Measurements from ENCODE around the gene RASSF3. TPM values are rescaled to one million over a fixed set of nuclear protein-coding genes. Genes with fewer than 3 reads are reported as not detected.

Gene RASSF3
- total and polyA plus RNA-seq, 2 donors from 2014 or later, result 8.2 to 35.6 TPM

DNA sequence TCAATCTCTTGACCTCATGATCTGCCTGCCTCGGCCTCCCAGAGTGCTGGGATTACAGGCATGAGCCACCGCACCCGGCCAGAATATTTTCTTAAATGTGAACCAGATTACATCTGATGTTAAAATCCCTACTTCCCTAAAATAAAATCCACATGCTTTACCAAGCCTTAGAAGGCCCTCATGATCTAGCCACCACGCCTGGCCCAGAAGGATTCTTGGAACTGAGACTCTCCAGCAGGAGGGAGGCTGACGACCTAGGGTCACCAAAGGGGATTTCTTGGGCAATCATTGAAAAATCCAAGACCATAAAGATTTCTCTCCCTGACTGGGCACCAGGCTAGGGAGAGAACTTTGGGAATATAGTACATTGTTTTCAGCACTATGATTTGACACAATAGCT, 25.2 kb upstream of the RASSF3 start:
- no peak overlapping the region for H3K9ac ChIP-seq (ENCODE audit: low read length in 3 of 3)
- no peak overlapping the region for H3K4me3 ChIP-seq (ENCODE audit: low read length in 3 of 3)
- intact Hi-C loops (cut with DNase I), result no loop called here
- peaks cover 4 to 7% (median 6%) of the 10 kb centered on the region in 3 donors for H3K4me1 ChIP-seq (ENCODE audit: control insufficient read depth in 2 of 3, insufficient read depth in 2 of 3, low read depth in 1 of 3, low read length in 3 of 3)
- no peaks in the 10 kb centered on the region for H3K36me3 ChIP-seq (ENCODE audit: control insufficient read depth in 2 of 3, insufficient read depth in 3 of 3, low read length in 3 of 3)
- FAIRE-seq (no peak), DNase-seq (no peak)
- no peaks in the 10 kb centered on the region for H3K27me3 ChIP-seq (ENCODE audit: control insufficient read depth, insufficient read depth, low read length)
- no peak overlapping the region for H3K27ac ChIP-seq (ENCODE audit: low read depth in 2 of 2, low read length in 2 of 2)
- H3K9me3 ChIP-seq (ENCODE audit: control insufficient read depth in 2 of 3, insufficient read depth in 1 of 3, low read length in 3 of 3), result no peaks in the 10 kb centered on the region
- no peak for TF ChIP-seq CTCF (IDR thresholded peaks at IDR 0.05; ENCODE audit: borderline replicate concordance, extremely low read depth, insufficient read depth)

DNA sequence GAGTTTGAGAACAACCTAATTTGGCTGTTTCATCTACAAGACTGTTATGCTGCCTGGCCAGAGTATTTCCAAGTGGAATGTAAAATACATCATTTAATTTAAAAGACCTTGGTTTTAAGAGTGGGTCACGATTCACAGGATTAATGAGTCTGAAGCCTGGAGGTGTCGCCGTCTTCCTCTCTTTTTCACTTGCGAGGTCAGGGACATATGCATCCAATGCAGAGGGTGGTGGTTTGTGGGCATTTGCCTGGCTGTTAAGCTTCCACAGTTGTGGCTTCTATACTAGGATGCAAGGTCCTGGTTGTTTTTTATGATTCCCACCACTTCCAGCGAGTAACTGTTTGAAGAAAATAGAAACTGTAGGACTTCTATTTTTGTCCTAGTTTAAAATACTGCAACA, 22.8 kb upstream of the RASSF3 start:
- no peaks in the 10 kb centered on the region for H3K9me3 ChIP-seq (ENCODE audit: control insufficient read depth in 2 of 3, insufficient read depth in 1 of 3, low read length in 3 of 3)
- FAIRE-seq (no peak), DNase-seq (no peak)
- no peak overlapping the region for H3K4me3 ChIP-seq (ENCODE audit: low read length in 3 of 3)
- peaks cover 4 to 7% (median 6%) of the 10 kb centered on the region in 3 donors for H3K4me1 ChIP-seq (ENCODE audit: control insufficient read depth in 2 of 3, insufficient read depth in 2 of 3, low read depth in 1 of 3, low read length in 3 of 3)
- H3K27me3 ChIP-seq (ENCODE audit: control insufficient read depth, insufficient read depth, low read length), result no peaks in the 10 kb centered on the region
- H3K9ac ChIP-seq (ENCODE audit: low read length in 3 of 3), result no peak overlapping the region
- no peak overlapping the region for H3K27ac ChIP-seq (ENCODE audit: low read depth in 2 of 2, low read length in 2 of 2)
- H3K36me3 ChIP-seq (ENCODE audit: control insufficient read depth in 2 of 3, insufficient read depth in 3 of 3, low read length in 3 of 3), result no peaks in the 10 kb centered on the region
- TF ChIP-seq CTCF (IDR thresholded peaks at IDR 0.05; ENCODE audit: borderline replicate concordance, extremely low read depth, insufficient read depth), result no peak
- intact Hi-C loops (cut with DNase I), result no loop called here

DNA sequence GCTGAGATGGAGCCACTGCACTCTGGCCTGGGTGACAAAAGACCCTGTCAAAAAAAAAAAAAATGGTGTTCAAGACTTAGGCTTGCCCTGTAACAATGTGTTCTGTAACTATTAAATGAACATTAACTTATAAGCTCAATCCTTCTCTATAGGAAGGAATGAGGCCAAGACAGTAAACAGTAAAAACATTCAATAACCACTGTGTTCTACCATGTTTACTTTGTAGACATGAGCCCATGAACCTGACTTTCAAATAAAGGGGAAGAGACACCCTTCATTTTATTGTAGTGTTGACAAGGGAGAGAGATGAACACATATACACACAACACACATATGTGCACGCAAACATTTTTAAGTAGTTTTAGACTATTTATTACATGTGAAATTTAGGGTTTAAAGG, 20.1 kb upstream of the RASSF3 start:
- TF ChIP-seq CTCF (IDR thresholded peaks at IDR 0.05; ENCODE audit: borderline replicate concordance, extremely low read depth, insufficient read depth), result no peak
- no peak for DNase-seq
- Histone ChIP-seq H3K4me1 (ENCODE audit: control insufficient read depth in 2 of 3, insufficient read depth in 2 of 3, low read depth in 1 of 3, low read length in 3 of 3) (no peaks in the 10 kb centered on the region), H3K4me3 (ENCODE audit: low read length in 3 of 3) (no peak overlapping the region), H3K36me3 (ENCODE audit: control insufficient read depth in 2 of 3, insufficient read depth in 3 of 3, low read length in 3 of 3) (no peaks in the 10 kb centered on the region), H3K9me3 (ENCODE audit: control insufficient read depth in 2 of 3, insufficient read depth in 1 of 3, low read length in 3 of 3) (no peaks in the 10 kb centered on the region), H3K27me3 (ENCODE audit: control insufficient read depth, insufficient read depth, low read length) (no peaks in the 10 kb centered on the region), H3K9ac (ENCODE audit: low read length in 3 of 3) (no peak overlapping the region), H3K27ac (ENCODE audit: low read depth in 2 of 2, low read length in 2 of 2) (no peak overlapping the region)
- FAIRE-seq, result no peak
- intact Hi-C loops (cut with DNase I), result no loop called here
